HFFc6 (cell line): ENCODE results near the gene GSK3B. TPM values are rescaled to one million over a fixed set of nuclear protein-coding genes. Genes with fewer than 3 reads are reported as not detected.
A peak's percentile ranks its signal among the peaks of the same experiment; 100 is the strongest.

Source experiments
- DNase-seq: peaks from one replicate; pipeline ENCODE4 v3.0.0-alpha.2; 2018
- H3K27ac Mint-ChIP-seq: 2 replicates; pipeline ENCODE4 v1.8.0; 2020; ENCODE audit warnings: mild to moderate bottlenecking, mixed read lengths
- H3K27me3 Mint-ChIP-seq: 2 replicates; pipeline ENCODE4 v1.8.0; 2021; ENCODE audit warnings: mild to moderate bottlenecking, moderate library complexity, mixed read lengths; ENCODE audit not compliant: insufficient read depth
- H3K36me3 Mint-ChIP-seq: 2 replicates; pipeline ENCODE4 v1.8.0; 2021; ENCODE audit warnings: low read depth, mixed read lengths
- H3K4me1 Mint-ChIP-seq: 2 replicates; pipeline ENCODE4 v1.8.0; 2020; ENCODE audit warnings: low read depth, mixed read lengths
- H3K4me3 Mint-ChIP-seq: 2 replicates; pipeline ENCODE4 v1.8.0; 2020; ENCODE audit warnings: mild to moderate bottlenecking, moderate library complexity, mixed read lengths
- H3K9me3 Mint-ChIP-seq: 2 replicates; pipeline ENCODE4 v1.8.0; 2020; ENCODE audit warnings: mild to moderate bottlenecking, mixed read lengths
- CTCF ChIP-seq: fragments of 200-600 bp; sonication (generic); IDR thresholded peaks from 2 replicates; pipeline ENCODE4 v1.5.0; 2021; ENCODE audit warnings: antibody characterized with exemption, mild to moderate bottlenecking
- total RNA-seq, 6 experiments: library from RNA; stranded (reverse); fragmentation: NEBNext Ultra II Directional; extraction: Animal tissue kit (Norgen Biotek cat#: 25700); gene quantifications; 2 replicates in 1 of 6; 3 replicates in 5 of 6; pipeline ENCODE4 v1.2.3, GENCODE V29; 2021

GSK3B gene
- total RNA-seq, 6 experiments from 2014 or later = 42.9 to 52.8 (median 49.6) TPM

GRCh38 chr3:120029749-120030148, 64.5 kb downstream of the GSK3B start:
- no peak overlapping the region for H3K27ac Mint-ChIP-seq
- no peaks in the 10 kb centered on the region; the same call in 1 of the 2 replicates for H3K27me3 Mint-ChIP-seq
- TF ChIP-seq CTCF = no peak
- no peak for DNase-seq
- peaks cover 26% of the 10 kb centered on the region for H3K4me1 Mint-ChIP-seq
- no peak overlapping the region for H3K4me3 Mint-ChIP-seq
- no peaks in the 10 kb centered on the region for H3K9me3 Mint-ChIP-seq
- H3K36me3 Mint-ChIP-seq = peaks cover 5% of the 10 kb centered on the region; the same call in 1 of the 2 replicates

- H3K4me3 Mint-ChIP-seq = no peak overlapping the region
- no peak for DNase-seq
- TF ChIP-seq CTCF = no peak
Observed at GRCh38 chr3:120028271-120029047, 65.8 kb downstream of the GSK3B start.

GRCh38 chr3:120027226-120027625, 67.0 kb downstream of the GSK3B start:
- Mint-ChIP-seq H3K27ac (no peak overlapping the region), H3K36me3 (no peaks in the 10 kb centered on the region), H3K27me3 (no peaks in the 10 kb centered on the region; the same call in 1 of the 2 replicates), H3K4me1 (peaks cover 44% of the 10 kb centered on the region), H3K9me3 (no peaks in the 10 kb centered on the region), H3K4me3 (no peak overlapping the region)
- DNase-seq = no peak
- no peak for TF ChIP-seq CTCF

More at GRCh38 chr3:120028271-120029047, 65.8 kb downstream of the GSK3B start:
- Mint-ChIP-seq H3K9me3 (no peaks in the 10 kb centered on the region), H3K36me3 (peaks cover under 1% of the 10 kb centered on the region; the same call in 1 of the 2 replicates), H3K27me3 (no peaks in the 10 kb centered on the region; the same call in 1 of the 2 replicates), H3K4me1 (peaks cover 31% of the 10 kb centered on the region), H3K27ac (no peak overlapping the region)

GRCh38 chr3:120025520-120025919, 68.7 kb downstream of the GSK3B start:
- Mint-ChIP-seq H3K27me3 (no peaks in the 10 kb centered on the region), H3K4me1 (peaks cover 54% of the 10 kb centered on the region), H3K36me3 (no peaks in the 10 kb centered on the region), H3K4me3 (no peak overlapping the region), H3K27ac (peak overlapping the region; percentile 5), H3K9me3 (no peaks in the 10 kb centered on the region)
- DNase-seq = no peak
- TF ChIP-seq CTCF = no peak

GRCh38 chr3:120024103-120024502, 70.1 kb downstream of the GSK3B start:
- no peak overlapping the region for H3K4me3 Mint-ChIP-seq
- TF ChIP-seq CTCF = no peak
- DNase-seq = no peak
- H3K27me3 Mint-ChIP-seq = no peaks in the 10 kb centered on the region
- no peak overlapping the region for H3K27ac Mint-ChIP-seq
- H3K9me3 Mint-ChIP-seq = no peaks in the 10 kb centered on the region
- no peaks in the 10 kb centered on the region for H3K36me3 Mint-ChIP-seq
- peaks cover 56% of the 10 kb centered on the region for H3K4me1 Mint-ChIP-seq
